OCI-LY7 (cell line): ENCODE results near the gene SARDH.

Experiments used
- CTCF ChIP-seq: fragments of 200-600 bp; sonication (generic); conservative IDR thresholded peaks from 2 replicates; pipeline ENCODE4 v1.5.1; 2014; ENCODE audit warnings: mild to moderate bottlenecking, antibody characterized with exemption, low read length, moderate library complexity, mixed read lengths
- EZH2phosphoT487 ChIP-seq: fragments of 200-600 bp; sonication (generic); IDR thresholded peaks from 2 replicates; pipeline ENCODE4 v1.6.1; 2018; ENCODE audit warnings: low read depth, borderline replicate concordance, mild to moderate bottlenecking, mixed run types, antibody characterized with exemption, low read length, moderate library complexity, mixed read lengths

- TF ChIP-seq CTCF (no peak), EZH2phosphoT487 (no peak)
Measured at GRCh38 chr9:133759946-133760345, 21.8 kb upstream of the SARDH start.
